Measurements from ENCODE around the gene FARS2. TPM values are rescaled to one million over a fixed set of nuclear protein-coding genes. Genes with fewer than 3 reads are reported as not detected.

FARS2 gene
- total and polyA plus RNA-seq, 2 donors (not counting 3 experiments of a cell fraction or from before 2014, with no cell fraction given), result 20.2 to 20.5 TPM

GRCh38 chr6:5554226-5554625 is 292.9 kb downstream of the FARS2 start:
- H4K20me1 ChIP-seq (replicated peaks; ENCODE audit: control insufficient read depth, extremely low read depth, insufficient read depth, low read length), result no peaks in the 10 kb centered on the region
- no peaks in the 10 kb centered on the region for H3K27me3 ChIP-seq (ENCODE audit: control insufficient read depth in 2 of 2, insufficient read depth in 2 of 2, low read length in 2 of 2)
- H3K36me3 ChIP-seq (ENCODE audit: control insufficient read depth in 2 of 2, extremely low read depth in 1 of 2, insufficient read depth in 2 of 2, low read length in 2 of 2), result no peaks in the 10 kb centered on the region
- no peak overlapping the region for H3K4me2 ChIP-seq (ENCODE audit: insufficient read depth, low read length)
- H3K79me2 ChIP-seq (ENCODE audit: control insufficient read depth, insufficient read depth, low read length), result no peaks in the 10 kb centered on the region
- ChIA-PET POLR2A (no interaction called here), CTCF (interaction anchor here (1.1 kb wide), 1 partner anchor 83 kb away, joined by 3 read pairs; no protein-coding TSS in a partner anchor)
- H2AFZ ChIP-seq (ENCODE audit: low read depth, low read length), result no peak overlapping the region
- no peak overlapping the region for H3K4me3 ChIP-seq (replicated peaks in 1 of 3; ENCODE audit: insufficient read depth in 1 of 3, low read depth in 1 of 3, low read length in 3 of 3)
- FAIRE-seq (no peak), DNase-seq (ENCODE audit: low read depth, low spot score) (no peak)
- dilution Hi-C loops (cut with MboI; ENCODE audit: extremely low pct_ligation_motif_present, low sequenced_read_pairs), result no loop called here
- no TSS peak for BruUV-seq (replicated peaks)
- no peaks in the 10 kb centered on the region for H3K9me1 ChIP-seq (replicated peaks; ENCODE audit: control insufficient read depth, extremely low read depth, insufficient read depth, low read length)
- no peak for TF ChIP-seq POLR2A (IDR thresholded peaks at IDR 0.05; ENCODE audit: low read depth, low read length)
- H3K27ac ChIP-seq (ENCODE audit: insufficient read depth, low read depth, low read length), result no peak overlapping the region
- H3K4me1 ChIP-seq (ENCODE audit: control insufficient read depth, extremely low read depth, insufficient read depth, low read length), result no peaks in the 10 kb centered on the region
- intact Hi-C loops (cut with micrococcal nuclease), result no loop called here
- no peaks in the 10 kb centered on the region for H3K9me3 ChIP-seq (replicated peaks; ENCODE audit: control insufficient read depth, insufficient read depth, low read length)
- no peak overlapping the region for H3K9ac ChIP-seq (replicated peaks; ENCODE audit: extremely low read depth, insufficient read depth, low read length)

GRCh38 chr6:5556011-5556410 is 294.7 kb downstream of the FARS2 start:
- Histone ChIP-seq H3K4me2 (ENCODE audit: insufficient read depth, low read length) (no peak overlapping the region), H3K9ac (replicated peaks; ENCODE audit: extremely low read depth, insufficient read depth, low read length) (no peak overlapping the region), H3K27me3 (ENCODE audit: control insufficient read depth in 2 of 2, insufficient read depth in 2 of 2, low read length in 2 of 2) (no peaks in the 10 kb centered on the region), H3K36me3 (ENCODE audit: control insufficient read depth in 2 of 2, extremely low read depth in 1 of 2, insufficient read depth in 2 of 2, low read length in 2 of 2) (no peaks in the 10 kb centered on the region), H3K4me1 (ENCODE audit: control insufficient read depth, extremely low read depth, insufficient read depth, low read length) (no peaks in the 10 kb centered on the region), H2AFZ (ENCODE audit: low read depth, low read length) (no peak overlapping the region), H3K27ac (ENCODE audit: insufficient read depth, low read depth, low read length) (no peak overlapping the region), H3K9me3 (replicated peaks; ENCODE audit: control insufficient read depth, insufficient read depth, low read length) (no peaks in the 10 kb centered on the region), H3K4me3 (replicated peaks in 1 of 3; ENCODE audit: insufficient read depth in 1 of 3, low read depth in 1 of 3, low read length in 3 of 3) (no peak overlapping the region), H3K79me2 (ENCODE audit: control insufficient read depth, insufficient read depth, low read length) (no peaks in the 10 kb centered on the region), H4K20me1 (replicated peaks; ENCODE audit: control insufficient read depth, extremely low read depth, insufficient read depth, low read length) (no peaks in the 10 kb centered on the region), H3K9me1 (replicated peaks; ENCODE audit: control insufficient read depth, extremely low read depth, insufficient read depth, low read length) (no peaks in the 10 kb centered on the region)
- dilution Hi-C loops (cut with MboI; ENCODE audit: extremely low pct_ligation_motif_present, low sequenced_read_pairs) (no loop called here), intact Hi-C loops (cut with micrococcal nuclease) (no loop called here)
- FAIRE-seq (no peak), DNase-seq (ENCODE audit: low read depth, low spot score) (no peak)
- no peak for TF ChIP-seq JUN (IDR thresholded peaks at IDR 0.05; ENCODE audit: borderline replicate concordance, insufficient read depth, insufficient read length, low read depth)
- BruUV-seq (replicated peaks), result no TSS peak
- ChIA-PET CTCF (no interaction called here), POLR2A (no interaction called here)
